K562 (cell line): Measurements from ENCODE around the gene MDC1. TPM values are rescaled to one million over a fixed set of nuclear protein-coding genes. Genes with fewer than 3 reads are reported as not detected.
A peak's percentile ranks its signal among the peaks of the same experiment; 100 is the strongest.

ENCODE experiments used
- CHCHD3 ChIP-seq: fragments of 250-450 bp; sonication (Bioruptor Pico); IDR thresholded peaks from 2 replicates; pipeline ENCODE4 v2.1.2; 2022; ENCODE audit warnings: mild to moderate bottlenecking
- EGR1 ChIP-seq: fragments of 450-650 bp; conservative IDR thresholded peaks from 2 replicates; pipeline ENCODE4 v1.6.1; 2017; ENCODE audit warnings: mild to moderate bottlenecking
- EZH2 ChIP-seq: IDR thresholded peaks from 2 replicates; pipeline ENCODE4 v1.6.1; 2012; ENCODE audit warnings: low read depth, mild to moderate bottlenecking, inconsistent platforms, low read length, borderline replicate concordance
- FOXO4 ChIP-seq: fragments of 450-650 bp; formaldehyde crosslinking; IDR thresholded peaks from 2 replicates; pipeline ENCODE4 v1.4.0; 2020; ENCODE audit warnings: mild to moderate bottlenecking, moderate library complexity
- ILK ChIP-seq: fragments of 450-650 bp; IDR thresholded peaks from 2 replicates; pipeline ENCODE4 v1.6.1; 2016; ENCODE audit warnings: missing genetic modification characterization, low read depth, mild to moderate bottlenecking, missing compliant biosample characterization, moderate library complexity, borderline replicate concordance
- POLR2AphosphoS2 ChIP-seq: IDR thresholded peaks from 2 replicates; pipeline ENCODE4 v1.6.1; 2012; ENCODE audit warnings: low read length, improper control_type of control experiment
- POLR3A ChIP-seq: IDR thresholded peaks from 2 replicates; pipeline ENCODE4 v1.6.1; 2011; ENCODE audit warnings: borderline replicate concordance, mild to moderate bottlenecking, moderate library complexity; ENCODE audit not compliant: insufficient read length, insufficient read depth; ENCODE audit errors: extremely low read depth
- RBM25 ChIP-seq: fragments of 200-400 bp; formaldehyde crosslinking; IDR thresholded peaks from 2 replicates; pipeline ENCODE4 v1.6.1; 2018; ENCODE audit warnings: low read length, low read depth, moderate library complexity; ENCODE audit not compliant: severe bottlenecking
- RNF2 ChIP-seq: sonication (generic); IDR thresholded peaks from 2 replicates; pipeline ENCODE4 v1.6.1; 2016
- SIX5 ChIP-seq, 2 experiments: IDR thresholded peaks; 2 replicates each; pipeline ENCODE4 v1.6.1; 2011; ENCODE audit warnings: low read length in 2 of 2, borderline replicate concordance in 1 of 2, low read depth in 1 of 2, mild to moderate bottlenecking in 1 of 2, moderate library complexity in 1 of 2; ENCODE audit not compliant: insufficient read depth in 1 of 2
- SMAD4 ChIP-seq: fragments of 250-450 bp; sonication (Bioruptor Pico); conservative IDR thresholded peaks from 2 replicates; pipeline ENCODE4 v1.8.0; 2021; ENCODE audit warnings: inconsistent platforms, mild to moderate bottlenecking, moderate library complexity
- SMARCA5 ChIP-seq: fragments of 450-650 bp; IDR thresholded peaks from 2 replicates; pipeline ENCODE4 v1.6.1; 2016
- TAF1 ChIP-seq: IDR thresholded peaks from 2 replicates; pipeline ENCODE4 v1.6.1; 2011; ENCODE audit warnings: mild to moderate bottlenecking, low read length, moderate library complexity; ENCODE audit not compliant: insufficient read depth, control insufficient read depth, severe bottlenecking; ENCODE audit errors: extremely low read depth
- TBL1XR1 ChIP-seq, 2 experiments: IDR thresholded peaks; 2 replicates each; pipeline ENCODE4 v1.6.1; 2012; ENCODE audit warnings: improper control_type of control experiment in 2 of 2, low read length in 2 of 2, mild to moderate bottlenecking in 1 of 2
- TCFL5 ChIP-seq: fragments of 250-450 bp; sonication (Bioruptor Pico); conservative IDR thresholded peaks from 2 replicates; pipeline ENCODE4 v1.6.1; 2021; ENCODE audit warnings: mild to moderate bottlenecking, moderate library complexity, matching md5 sums
- TGIF2 ChIP-seq: sonication (generic); formaldehyde crosslinking; IDR thresholded peaks from 2 replicates; pipeline ENCODE4 v1.8.1; 2022; ENCODE audit warnings: mild to moderate bottlenecking, missing genetic modification reagents, moderate library complexity
- ZBTB1 ChIP-seq: sonication (generic); formaldehyde crosslinking; IDR thresholded peaks from 2 replicates; pipeline ENCODE4 v1.8.1; 2023; ENCODE audit warnings: missing genetic modification reagents, low read depth, mild to moderate bottlenecking, borderline replicate concordance
- ZBTB9 ChIP-seq: fragments of 450-650 bp; formaldehyde crosslinking; IDR thresholded peaks from 2 replicates; pipeline ENCODE4 v1.4.0; 2020; ENCODE audit warnings: mild to moderate bottlenecking, moderate library complexity
- ZNF24 ChIP-seq: fragments of 450-650 bp; IDR thresholded peaks from 2 replicates; pipeline ENCODE4 v1.6.1; 2016
- ZNF277 ChIP-seq: fragments of 250-450 bp; sonication (Bioruptor Pico); IDR thresholded peaks from 2 replicates; pipeline ENCODE4 v1.8.0; 2022; ENCODE audit warnings: inconsistent platforms, mild to moderate bottlenecking, moderate library complexity, borderline replicate concordance
- ZNF644 ChIP-seq: fragments of 200-800 bp; sonication (Bioruptor generic); IDR thresholded peaks from 2 replicates; pipeline ENCODE4 v1.6.1; 2016; ENCODE audit warnings: low read depth, missing genetic modification characterization, missing compliant biosample characterization
- ZNF668 ChIP-seq: fragments of 250-450 bp; sonication (Bioruptor Pico); IDR thresholded peaks from 2 replicates; pipeline ENCODE4 v1.8.0; 2022; ENCODE audit warnings: mild to moderate bottlenecking, inconsistent platforms
- polyA plus RNA-seq, 8 experiments: library from polyadenylated mRNA; depleted of rRNA in 4 of 8; stranded (reverse) in 5 of 8; unstranded in 3 of 8; fragments of >200 nt; fragmentation: Nextera tagmentation in 2 of 8; fragmentation: Illumina TruSeq in 1 of 8; extraction: Ambion mirVana in 2 of 8; extraction: Trizol in 1 of 8; gene quantifications; 2 replicates each; pipeline versions ENCODE4 v1.2.1 to v1.2.3, GENCODE V29; 2011 to 2014; ENCODE audit warnings: inconsistent platforms in 1 of 8, missing spikeins in 1 of 8
- total RNA-seq, 7 experiments: library from RNA; depleted of rRNA in 6 of 7; stranded (reverse); fragments of >200 nt in 6 of 7; fragmentation: Illumina TruSeq in 2 of 7; extraction: Trizol in 2 of 7; gene quantifications; 2 replicates each; pipeline versions ENCODE4 v1.2.1 to v1.2.3, GENCODE V29; 2011 to 2021; ENCODE audit warnings: low replicate concordance in 1 of 7
- TF ChIP-seq, protein P1 (sequence below): IDR thresholded peaks from 2 replicates; pipeline ENCODE4 v1.6.1; 2016; ENCODE audit warnings: missing genetic modification characterization, missing compliant biosample characterization

The MDC1 gene
- total and polyA plus RNA-seq, 9 of the 15 experiments (the other 6 are each of a cell fraction or from before 2014, with no cell fraction given) = 8.2 to 114 (median 20.0) TPM

- TF ChIP-seq, protein P1, sequence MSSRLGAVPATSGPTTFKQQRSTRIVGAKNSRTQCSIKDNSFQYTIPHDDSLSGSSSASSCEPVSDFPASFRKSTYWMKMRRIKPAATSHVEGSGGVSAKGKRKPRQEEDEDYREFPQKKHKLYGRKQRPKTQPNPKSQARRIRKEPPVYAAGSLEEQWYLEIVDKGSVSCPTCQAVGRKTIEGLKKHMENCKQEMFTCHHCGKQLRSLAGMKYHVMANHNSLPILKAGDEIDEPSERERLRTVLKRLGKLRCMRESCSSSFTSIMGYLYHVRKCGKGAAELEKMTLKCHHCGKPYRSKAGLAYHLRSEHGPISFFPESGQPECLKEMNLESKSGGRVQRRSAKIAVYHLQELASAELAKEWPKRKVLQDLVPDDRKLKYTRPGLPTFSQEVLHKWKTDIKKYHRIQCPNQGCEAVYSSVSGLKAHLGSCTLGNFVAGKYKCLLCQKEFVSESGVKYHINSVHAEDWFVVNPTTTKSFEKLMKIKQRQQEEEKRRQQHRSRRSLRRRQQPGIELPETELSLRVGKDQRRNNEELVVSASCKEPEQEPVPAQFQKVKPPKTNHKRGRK (tag) = no peak
- TF ChIP-seq TAF1 = no peak
- TF ChIP-seq SMARCA5 = peak; percentile 60; the same call in 1 of the 2 replicates
- no peak for TF ChIP-seq RNF2
- TF ChIP-seq ZNF24 = no peak
- TF ChIP-seq EZH2 = no peak
- TF ChIP-seq TCFL5 = no peak
- no peak for TF ChIP-seq POLR3A
- no peak for TF ChIP-seq SIX5 (IDR thresholded peaks at IDR 0.05; ENCODE audit: borderline replicate concordance in 1 of 2, insufficient read depth in 1 of 2, low read depth in 1 of 2, low read length in 2 of 2)
- TF ChIP-seq SMAD4 (CRISPR knock-in tag) = no peak
- TF ChIP-seq ZNF644 (tag) = no peak
- no peak for TF ChIP-seq ZNF668 (CRISPR knock-in tag)
- TF ChIP-seq FOXO4 = no peak
- no peak for TF ChIP-seq TBL1XR1 (IDR thresholded peaks at IDR 0.05; ENCODE audit: low read length in 2 of 2)
- TF ChIP-seq RBM25 = no peak
- no peak for TF ChIP-seq CHCHD3 (CRISPR knock-in tag)
- no peak for TF ChIP-seq POLR2AphosphoS2
- no peak for TF ChIP-seq ZBTB1
- TF ChIP-seq EGR1 = no peak
- no peak for TF ChIP-seq ILK
- no peak for TF ChIP-seq ZNF277
- no peak for TF ChIP-seq TGIF2
- TF ChIP-seq ZBTB9 (CRISPR knock-in tag) = no peak
Measured at GRCh38 chr6:30686009-30686907, 30.8 kb downstream of the MDC1 start, which contains the start of gene PPP1R18 (continued).
